Spleen (tissue), 11 donors: ENCODE measurements around the gene GPR35. TPM values are rescaled to one million over a fixed set of nuclear protein-coding genes. Genes with fewer than 3 reads are reported as not detected.

ENCODE experiments used
- DNase-seq: peaks from one replicate; pipeline ENCODE4 v3.0.0-alpha.2; 2020
- H3K27ac ChIP-seq, 8 donors: fragments of 200-600 bp; sonication (generic) in 7 of 8; 1 replicate in 4 of 8; 2 replicates in 4 of 8; pipeline versions ENCODE4 v1.5.0 to v1.8.0; 2016 to 2021; ENCODE audit warnings: inconsistent platforms in 4 of 8, mild to moderate bottlenecking in 4 of 8, moderate library complexity in 1 of 8
- H3K27me3 ChIP-seq, 7 donors: fragments of 200-600 bp; sonication (generic) in 6 of 7; replicated peaks in 1 of 7; 1 replicate in 4 of 7; 2 replicates in 3 of 7; pipeline versions ENCODE4 v1.5.0 to v1.8.0; 2016 to 2021; ENCODE audit warnings: inconsistent platforms in 3 of 7, mild to moderate bottlenecking in 1 of 7
- H3K36me3 ChIP-seq, 6 donors: fragments of 200-600 bp; sonication (generic) in 5 of 6; 1 replicate in 4 of 6; 2 replicates in 2 of 6; pipeline versions ENCODE4 v1.5.0 to v1.8.0; 2016 to 2021; ENCODE audit warnings: inconsistent platforms in 2 of 6
- H3K4me1 ChIP-seq, 6 donors: fragments of 200-600 bp; sonication (generic) in 5 of 6; 1 replicate in 3 of 6; 2 replicates in 3 of 6; pipeline versions ENCODE4 v1.5.0 to v1.8.0; 2016 to 2021; ENCODE audit warnings: inconsistent platforms in 3 of 6
- H3K4me3 ChIP-seq, 8 donors: fragments of 200-600 bp; sonication (generic) in 7 of 8; 1 replicate in 4 of 8; 2 replicates in 4 of 8; pipeline versions ENCODE4 v1.5.0 to v1.8.0; 2016 to 2021; ENCODE audit warnings: inconsistent platforms in 4 of 8, mild to moderate bottlenecking in 4 of 8, moderate library complexity in 2 of 8
- H3K9me3 ChIP-seq, 8 donors: fragments of 200-600 bp; sonication (generic) in 7 of 8; 1 replicate in 4 of 8; 2 replicates in 4 of 8; pipeline versions ENCODE4 v1.5.0 to v1.8.0; 2016 to 2021; ENCODE audit warnings: inconsistent platforms in 4 of 8
- CTCF ChIP-seq, 11 experiments: fragments of 200-600 bp in 7 of 11; fragments of 450-650 bp in 4 of 11; sonication (generic) in 4 of 11; IDR thresholded peaks in 8 of 11; conservative IDR thresholded peaks in 3 of 11; 1 replicate in 7 of 11; 2 replicates in 4 of 11; pipeline versions ENCODE4 v1.4.0 to v1.8.0; 2016 to 2021; ENCODE audit warnings: antibody characterized with exemption in 11 of 11, inconsistent platforms in 4 of 11, mild to moderate bottlenecking in 1 of 11
- POLR2A ChIP-seq, 3 donors: fragments of 450-650 bp; IDR thresholded peaks; one replicate each; pipeline ENCODE4 v1.5.1; 2017; ENCODE audit warnings: antibody characterized with exemption in 3 of 3, mild to moderate bottlenecking in 1 of 3
- POLR2AphosphoS5 ChIP-seq, 3 donors: sonication (generic); formaldehyde crosslinking; IDR thresholded peaks; one replicate each; pipeline ENCODE4 v1.5.1; 2017; ENCODE audit warnings: antibody characterized with exemption in 3 of 3
- WGBS, 5 donors: extraction: QIAGEN DNeasy Blood & Tissue Kit in 3 of 5; methylation state at CpG; one replicate each; pipeline versions ENCODE4 v1.1.5 to v1.1.7; 2013 to 2018; 5-methylcytosine and 5-hydroxymethylcytosine counted together
- intact Hi-C: fragments of 100-400 bp; cut with DNase I; formaldehyde crosslinking; loops from one replicate; pipeline ENCODE4 v1.15.0; 2023; ENCODE audit warnings: low total_unique reads
- polyA plus RNA-seq, 3 donors: library from polyadenylated mRNA; stranded (reverse); fragments of 200-250 nt; gene quantifications; one replicate each; pipeline ENCODE4 v1.2.1, GENCODE V29; 2013
- total RNA-seq, 7 donors: library from RNA; depleted of rRNA in 3 of 7; stranded (reverse); fragments of >200 nt in 3 of 7; fragmentation: NEBNext Ultra II Directional in 4 of 7; extraction: Animal tissue kit (Norgen Biotek cat#: 25700) in 4 of 7; gene quantifications; one replicate each; pipeline versions ENCODE4 v1.1.0 to v1.2.1, GENCODE V29; 2016 to 2021
- donor health status: healthy with polysubstance abuse.
- donor health status: DM: no; HTN: no; CAD: no; lungs with moderate emphysema.
- donor health status: DM: no; HTN: no; CAD: no.
- donor health status: Bipolar disorder and iron deficiency.
- donor health status: healthy.
- donor health status: DM: no; HTN: no; CAD: no.
- donor health status: DM: yes; HTN: yes; CAD: no.

GPR35 gene
- total and polyA plus RNA-seq, 10 donors: 7.4 to 25.3 (median 18.3) TPM

DNA sequence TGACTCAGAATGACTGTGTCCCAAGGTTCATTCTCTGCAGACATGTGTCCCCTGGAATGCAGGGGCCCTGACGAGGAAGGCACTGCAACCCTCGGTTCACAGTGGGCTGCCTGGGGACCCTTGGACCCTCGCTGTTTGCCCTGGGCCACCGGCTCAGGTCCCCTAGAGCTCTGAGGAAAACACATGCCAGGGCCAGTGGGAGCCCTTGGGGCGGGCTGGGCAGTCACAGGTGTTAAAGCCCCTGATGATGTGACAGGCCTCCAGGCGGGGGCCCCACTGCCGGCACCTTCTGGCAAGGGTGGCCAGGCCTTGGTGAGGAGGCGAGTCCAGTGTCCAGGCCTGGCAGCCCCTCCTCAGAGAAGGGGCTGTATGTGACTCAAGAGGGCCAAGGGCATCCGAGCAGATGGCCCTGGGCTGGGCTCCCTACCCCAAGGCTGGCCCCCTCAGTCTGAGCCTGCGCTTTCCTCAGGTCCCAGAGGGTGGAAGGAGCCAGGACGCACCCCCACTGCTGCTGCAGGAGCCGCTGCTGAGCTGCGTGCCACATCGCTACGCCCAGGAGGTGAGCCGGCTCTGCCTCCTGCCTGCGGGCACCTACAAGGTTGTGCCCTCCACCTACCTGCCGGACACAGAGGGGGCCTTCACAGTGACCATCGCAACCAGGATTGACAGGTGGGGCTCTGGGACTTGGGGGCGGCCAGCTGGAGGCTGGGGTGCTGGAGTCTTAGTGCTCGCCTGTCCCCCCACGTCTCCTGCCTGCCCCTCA is 27.7 kb upstream of the GPR35 start:
- TF ChIP-seq POLR2A (IDR thresholded peaks at IDR 0.05) (no peak), POLR2AphosphoS5 (IDR thresholded peaks at IDR 0.05) (no peak), CTCF (IDR thresholded peaks at IDR 0.05 in 8 of 11, conservative IDR thresholded peaks at IDR 0.05 in 3 of 11) (no peak)
- no peak overlapping the region for H3K27ac ChIP-seq
- H3K9me3 ChIP-seq: no peaks in the 10 kb centered on the region
- DNase-seq: peak; percentile 67
- no peak overlapping the region for H3K4me3 ChIP-seq
- peaks cover 0 to 100% (median 74%) of the 10 kb centered on the region in 6 donors for H3K36me3 ChIP-seq
- 87 to 99% (median 92%) methylated on average over 3 to 22 of the region's 22 CpGs for WGBS, 5 donors
- intact Hi-C loops: no loop called here
- H3K4me1 ChIP-seq: peaks cover 0 to 17% (median 4%) of the 10 kb centered on the region in 6 donors
- no peaks in the 10 kb centered on the region for H3K27me3 ChIP-seq

DNA sequence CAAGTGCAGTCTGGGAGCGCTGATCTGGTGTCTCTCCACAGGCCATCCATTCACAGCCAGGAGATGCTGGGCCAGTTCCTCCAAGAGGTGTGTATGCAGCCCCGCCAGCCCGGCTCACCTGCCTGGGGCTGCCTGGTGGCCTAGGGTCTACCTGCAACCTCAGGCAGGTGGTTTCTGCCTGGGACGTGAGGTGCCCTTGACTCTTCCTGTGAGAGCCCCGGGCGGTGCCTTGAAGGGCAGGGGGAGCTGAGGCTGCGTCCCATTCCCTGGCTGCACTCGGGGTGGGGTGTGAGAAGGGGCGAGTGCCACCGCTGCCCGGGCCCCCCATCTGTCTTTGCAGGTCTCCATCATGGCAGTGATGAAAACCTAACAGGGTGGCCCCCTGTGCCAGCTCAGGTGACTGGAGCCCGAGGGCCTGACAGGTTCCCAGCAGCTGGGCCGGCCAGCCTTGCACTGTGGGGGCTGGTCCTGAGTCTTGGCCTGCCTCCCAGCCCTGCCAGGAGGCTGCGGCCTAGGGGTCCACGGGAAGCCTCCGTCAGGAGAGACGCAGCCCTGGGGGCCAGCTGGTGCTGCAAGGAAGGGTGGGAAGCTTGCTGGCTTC is 26.9 kb upstream of the GPR35 start:
- H3K36me3 ChIP-seq: peaks cover 0 to 100% (median 67%) of the 10 kb centered on the region in 6 donors
- WGBS, 5 donors: 91 to 96% (median 94%) methylated on average over 12 to 17 of the region's 17 CpGs
- H3K27me3 ChIP-seq: no peaks in the 10 kb centered on the region
- intact Hi-C loops: no loop called here
- peaks cover 0 to 17% (median 4%) of the 10 kb centered on the region in 6 donors for H3K4me1 ChIP-seq
- H3K4me3 ChIP-seq: no peak overlapping the region
- peak; percentile 72 for DNase-seq
- no peak overlapping the region for H3K27ac ChIP-seq
- H3K9me3 ChIP-seq: no peaks in the 10 kb centered on the region
- no peak for TF ChIP-seq POLR2AphosphoS5 (IDR thresholded peaks at IDR 0.05)
- TF ChIP-seq POLR2A (IDR thresholded peaks at IDR 0.05): no peak
- TF ChIP-seq CTCF (IDR thresholded peaks at IDR 0.05 in 8 of 11, conservative IDR thresholded peaks at IDR 0.05 in 3 of 11): no peak

GRCh38 chr2:240599141-240599583 is 26.1 kb upstream of the GPR35 start:
- Histone ChIP-seq H3K4me1 (peaks cover 0 to 24% (median 6%) of the 10 kb centered on the region in 6 donors), H3K9me3 (no peaks in the 10 kb centered on the region), H3K27ac (no peak overlapping the region), H3K36me3 (peaks cover 0 to 92% (median 59%) of the 10 kb centered on the region in 6 donors), H3K27me3 (no peaks in the 10 kb centered on the region), H3K4me3 (no peak overlapping the region)
- intact Hi-C loops: no loop called here
- TF ChIP-seq CTCF (IDR thresholded peaks at IDR 0.05 in 8 of 11, conservative IDR thresholded peaks at IDR 0.05 in 3 of 11): no peak
- TF ChIP-seq POLR2A (IDR thresholded peaks at IDR 0.05): no peak
- TF ChIP-seq POLR2AphosphoS5 (IDR thresholded peaks at IDR 0.05): no peak
- 96 to 98% (median 96%) methylated on average over 11 of the region's 11 CpGs for WGBS, 5 donors
- peak; percentile 62 for DNase-seq

- TF ChIP-seq CTCF (IDR thresholded peaks at IDR 0.05 in 8 of 11, conservative IDR thresholded peaks at IDR 0.05 in 3 of 11): no peak
- TF ChIP-seq POLR2AphosphoS5 (IDR thresholded peaks at IDR 0.05): peak in 1 of 3 donors; percentile 24
- intact Hi-C loops: no loop called here
- peak; percentile 63 for DNase-seq
- Histone ChIP-seq H3K4me3 (no peak overlapping the region), H3K27ac (peak overlapping the region in 4 of 8 donors; percentile 50 to 71 (median 69)), H3K9me3 (no peaks in the 10 kb centered on the region), H3K36me3 (peaks cover 0 to 79% (median 50%) of the 10 kb centered on the region in 6 donors), H3K27me3 (no peaks in the 10 kb centered on the region), H3K4me1 (peaks cover 0 to 35% (median 10%) of the 10 kb centered on the region in 6 donors)
- 93 to 97% (median 94%) methylated on average over 11 to 16 of the region's 16 CpGs for whole genome bisulfite sequencing, 5 donors
These were observed 24.8 kb upstream of the GPR35 start for GRCh38 chr2:240600451-240600961.
